ENCODE measurements around the gene RAB34. TPM values are rescaled to one million over a fixed set of nuclear protein-coding genes. Genes with fewer than 3 reads are reported as not detected.

Gene RAB34
- total RNA-seq, 2 experiments from 2014 or later = 0.22 to 0.99 TPM

DNA sequence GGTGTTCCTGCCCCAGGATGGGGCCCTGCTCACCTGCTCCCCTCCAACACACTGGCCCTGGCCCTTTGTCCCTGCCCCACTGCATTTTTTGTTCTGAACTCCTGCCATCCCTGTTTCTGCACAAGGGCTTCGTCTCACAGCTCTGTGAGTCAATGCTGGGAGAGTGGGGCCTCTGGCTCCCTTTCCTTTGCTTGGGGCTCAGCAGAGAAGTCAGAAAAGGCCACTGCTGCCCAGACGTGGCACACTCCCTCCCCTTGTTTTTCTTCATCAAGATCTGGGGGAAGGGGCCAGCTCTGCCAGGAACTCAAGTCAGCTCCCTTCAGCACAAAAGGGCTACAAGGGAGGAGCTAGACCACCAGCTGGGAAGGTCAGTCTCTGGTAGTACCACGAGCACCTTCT, 14.9 kb downstream of the RAB34 start:
- POLR2A ChIA-PET = no interaction called here
- CTCF ChIA-PET (ENCODE audit: unreplicated experiment) = no interaction called here
- intact Hi-C loops (cut with micrococcal nuclease; ENCODE audit: unreplicated experiment) = no loop called here

DNA sequence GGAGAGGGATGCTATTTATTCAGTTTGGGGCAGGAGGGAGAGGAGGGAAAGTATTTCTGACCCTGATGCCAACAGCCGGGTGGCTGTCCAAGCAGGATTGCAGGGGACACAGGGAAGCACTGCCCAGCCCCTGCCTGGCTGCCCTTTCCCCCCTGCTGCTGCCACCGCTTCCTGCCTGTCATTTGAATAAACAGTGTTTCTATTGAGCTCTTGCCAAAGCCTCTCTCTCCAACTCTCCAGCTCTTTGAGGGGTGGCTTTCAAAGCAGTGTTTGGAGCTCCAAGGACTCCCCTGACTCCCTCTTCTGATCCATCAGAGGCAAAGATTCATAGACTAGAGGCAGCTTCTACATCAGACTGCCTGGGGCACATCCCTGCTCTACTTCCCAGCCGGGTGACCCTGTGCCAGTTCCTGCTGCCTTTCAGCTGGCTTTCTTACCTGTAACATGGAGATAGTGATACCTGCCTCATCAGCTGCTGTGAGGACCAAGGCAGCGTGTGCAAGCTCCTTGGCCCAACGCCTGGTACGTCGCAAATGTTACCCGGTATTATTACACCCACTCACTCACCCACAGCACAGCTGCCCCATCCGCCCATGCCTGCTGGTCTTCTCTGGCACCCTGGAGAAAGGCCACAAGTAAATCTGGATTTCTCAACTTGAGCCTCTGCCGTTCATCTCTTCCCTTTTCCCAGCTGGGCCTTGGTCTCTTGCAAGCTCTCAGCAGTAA, 15.5 kb downstream of the RAB34 start:
- BruUV-seq (replicated peaks) = no TSS peak
- H3K36me3 ChIP-seq (ENCODE audit: insufficient read depth, low read length) = peaks cover 65% of the 10 kb centered on the region
- CTCF ChIA-PET (ENCODE audit: unreplicated experiment) = no interaction called here

More for the DNA sequence above, 14.9 kb downstream of the RAB34 start:
- Histone ChIP-seq H3K9me3 (ENCODE audit: low read length) (no peaks in the 10 kb centered on the region), H3K36me3 (ENCODE audit: insufficient read depth, low read length) (peaks cover 60% of the 10 kb centered on the region), H3K9me2 (ENCODE audit: insufficient read depth, low read length) (no peaks in the 10 kb centered on the region), H3K27ac (ENCODE audit: low read depth, low read length, poor library complexity, severe bottlenecking) (no peak overlapping the region), H3K4me2 (ENCODE audit: low read length) (no peak overlapping the region), H2AFZ (ENCODE audit: low read length) (no peak overlapping the region), H3K4me1 (ENCODE audit: insufficient read depth, low read length, poor library complexity, severe bottlenecking) (no peaks in the 10 kb centered on the region), H4K20me1 (ENCODE audit: insufficient read depth, low read length) (no peaks in the 10 kb centered on the region), H3K79me2 (ENCODE audit: insufficient read depth, low read depth, low read length) (no peaks in the 10 kb centered on the region), H3K4me3 (ENCODE audit: low read depth, low read length, poor library complexity, severe bottlenecking) (no peak overlapping the region)
- no peak for DNase-seq (ENCODE audit: low spot score)
- no peak for TF ChIP-seq EZH2phosphoT487 (IDR thresholded peaks at IDR 0.05; ENCODE audit: borderline replicate concordance, low read depth, low read length)
- TF ChIP-seq, protein P1, sequence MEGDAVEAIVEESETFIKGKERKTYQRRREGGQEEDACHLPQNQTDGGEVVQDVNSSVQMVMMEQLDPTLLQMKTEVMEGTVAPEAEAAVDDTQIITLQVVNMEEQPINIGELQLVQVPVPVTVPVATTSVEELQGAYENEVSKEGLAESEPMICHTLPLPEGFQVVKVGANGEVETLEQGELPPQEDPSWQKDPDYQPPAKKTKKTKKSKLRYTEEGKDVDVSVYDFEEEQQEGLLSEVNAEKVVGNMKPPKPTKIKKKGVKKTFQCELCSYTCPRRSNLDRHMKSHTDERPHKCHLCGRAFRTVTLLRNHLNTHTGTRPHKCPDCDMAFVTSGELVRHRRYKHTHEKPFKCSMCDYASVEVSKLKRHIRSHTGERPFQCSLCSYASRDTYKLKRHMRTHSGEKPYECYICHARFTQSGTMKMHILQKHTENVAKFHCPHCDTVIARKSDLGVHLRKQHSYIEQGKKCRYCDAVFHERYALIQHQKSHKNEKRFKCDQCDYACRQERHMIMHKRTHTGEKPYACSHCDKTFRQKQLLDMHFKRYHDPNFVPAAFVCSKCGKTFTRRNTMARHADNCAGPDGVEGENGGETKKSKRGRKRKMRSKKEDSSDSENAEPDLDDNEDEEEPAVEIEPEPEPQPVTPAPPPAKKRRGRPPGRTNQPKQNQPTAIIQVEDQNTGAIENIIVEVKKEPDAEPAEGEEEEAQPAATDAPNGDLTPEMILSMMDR (conservative IDR thresholded peaks at IDR 0.05; ENCODE audit: low read length) = no peak
- no TSS peak for BruUV-seq (replicated peaks)

DNA sequence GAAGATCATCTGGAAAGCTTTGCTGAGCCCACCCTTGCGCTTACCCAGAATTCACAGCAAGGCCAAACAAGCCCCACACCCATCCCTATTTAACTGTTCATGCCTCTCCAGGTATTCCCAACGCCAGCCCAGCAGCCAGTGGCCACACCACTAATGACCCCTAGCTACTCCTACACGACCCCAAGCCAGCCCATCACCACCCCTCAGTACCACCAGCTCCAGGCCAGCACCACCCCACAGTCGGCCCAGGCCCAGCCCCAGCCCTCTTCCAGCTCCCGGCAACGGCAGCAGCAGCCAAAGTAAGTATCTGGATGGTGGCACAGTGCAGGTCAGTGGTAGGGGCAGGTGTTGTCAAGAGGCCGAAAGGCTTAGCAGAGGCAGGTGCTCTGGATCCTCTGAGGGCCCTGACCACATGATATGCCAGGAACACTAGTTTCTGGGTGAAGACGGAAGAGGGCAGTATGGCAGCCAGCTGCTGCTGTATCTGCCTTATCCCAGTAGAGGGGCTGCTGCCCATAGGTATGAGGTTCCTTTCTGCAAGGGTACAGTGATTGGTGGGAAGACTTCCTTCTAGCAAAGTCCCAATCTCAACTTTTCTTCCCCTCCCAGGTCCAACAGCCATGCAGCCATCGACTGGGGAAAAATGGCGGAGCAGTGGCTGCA, 16.7 kb downstream of the RAB34 start:
- ChIA-PET CTCF (ENCODE audit: unreplicated experiment) (no interaction called here), POLR2A (interaction anchor here (1.0 kb wide), 1 partner anchor 10 kb away, joined by 3 read pairs; no protein-coding TSS in a partner anchor)
- Histone ChIP-seq H2AFZ (ENCODE audit: low read length) (no peak overlapping the region), H3K4me3 (ENCODE audit: low read depth, low read length, poor library complexity, severe bottlenecking) (no peak overlapping the region), H3K4me1 (ENCODE audit: insufficient read depth, low read length, poor library complexity, severe bottlenecking) (no peaks in the 10 kb centered on the region), H3K79me2 (ENCODE audit: insufficient read depth, low read depth, low read length) (no peaks in the 10 kb centered on the region), H4K20me1 (ENCODE audit: insufficient read depth, low read length) (no peaks in the 10 kb centered on the region), H3K36me3 (ENCODE audit: insufficient read depth, low read length) (peaks cover 76% of the 10 kb centered on the region), H3K9me3 (ENCODE audit: low read length) (no peaks in the 10 kb centered on the region), H3K9me2 (ENCODE audit: insufficient read depth, low read length) (no peaks in the 10 kb centered on the region), H3K27ac (ENCODE audit: low read depth, low read length, poor library complexity, severe bottlenecking) (no peak overlapping the region), H3K4me2 (ENCODE audit: low read length) (no peak overlapping the region)
- no peak for TF ChIP-seq EZH2phosphoT487 (IDR thresholded peaks at IDR 0.05; ENCODE audit: borderline replicate concordance, low read depth, low read length)
- TF ChIP-seq, protein P1 (conservative IDR thresholded peaks at IDR 0.05; ENCODE audit: low read length) = peak; percentile 27; the same call in 1 of the 2 replicates
- intact Hi-C loops (cut with micrococcal nuclease; ENCODE audit: unreplicated experiment) = no loop called here
- no TSS peak for BruUV-seq (replicated peaks)
- DNase-seq (ENCODE audit: low spot score) = no peak

More for the DNA sequence above, 15.5 kb downstream of the RAB34 start:
- H2AFZ ChIP-seq (ENCODE audit: low read length) = no peak overlapping the region
- H3K79me2 ChIP-seq (ENCODE audit: insufficient read depth, low read depth, low read length) = no peaks in the 10 kb centered on the region
- POLR2A ChIA-PET = no interaction called here
- H3K4me1 ChIP-seq (ENCODE audit: insufficient read depth, low read length, poor library complexity, severe bottlenecking) = no peaks in the 10 kb centered on the region
- intact Hi-C loops (cut with micrococcal nuclease; ENCODE audit: unreplicated experiment) = no loop called here
- no peaks in the 10 kb centered on the region for H4K20me1 ChIP-seq (ENCODE audit: insufficient read depth, low read length)
- no peak for TF ChIP-seq EZH2phosphoT487 (IDR thresholded peaks at IDR 0.05; ENCODE audit: borderline replicate concordance, low read depth, low read length)
- no peaks in the 10 kb centered on the region for H3K9me3 ChIP-seq (ENCODE audit: low read length)
- DNase-seq (ENCODE audit: low spot score) = no peak
- H3K4me3 ChIP-seq (ENCODE audit: low read depth, low read length, poor library complexity, severe bottlenecking) = no peak overlapping the region
- no peak overlapping the region for H3K27ac ChIP-seq (ENCODE audit: low read depth, low read length, poor library complexity, severe bottlenecking)
- H3K9me2 ChIP-seq (ENCODE audit: insufficient read depth, low read length) = no peaks in the 10 kb centered on the region
- H3K4me2 ChIP-seq (ENCODE audit: low read length) = no peak overlapping the region
